GM12891 (cell line): ENCODE data around the gene MYL3.

Experiments
- PAX5 ChIP-seq: IDR thresholded peaks from 2 replicates; pipeline ENCODE4 v1.6.1; 2011; ENCODE audit warnings: low read length, moderate library complexity, mild to moderate bottlenecking; ENCODE audit not compliant: insufficient read depth, severe bottlenecking
- POLR2A ChIP-seq: IDR thresholded peaks from 2 replicates; pipeline ENCODE4 v1.6.1; 2011; ENCODE audit warnings: low read depth, low read length, control low read depth
- POLR2AphosphoS5 ChIP-seq: IDR thresholded peaks from 2 replicates; pipeline ENCODE4 v1.6.1; 2011; ENCODE audit warnings: low read depth, low read length, control low read depth
- SPI1 ChIP-seq: IDR thresholded peaks from 2 replicates; pipeline ENCODE4 v1.6.1; 2011; ENCODE audit warnings: low read depth, low read length, control low read depth
- TAF1 ChIP-seq: IDR thresholded peaks from 2 replicates; pipeline ENCODE4 v1.6.1; 2011; ENCODE audit warnings: low read depth, low read length, control low read depth

- TF ChIP-seq TAF1 (no peak), SPI1 (no peak), POLR2A (no peak), POLR2AphosphoS5 (no peak), PAX5 (no peak)
These were observed 3.0 kb downstream of the MYL3 start for GRCh38 chr3:46860017-46860809.
